HG02840 (cell line): ENCODE data around the gene CHPF2.

ENCODE experiments used
- ATAC-seq: cut with Tn5 transposase; IDR thresholded peaks from one replicate; pipeline ENCODE4 v1.9.1; 2021; ENCODE audit warnings: mild to moderate bottlenecking, moderate library complexity, moderate number of reproducible peaks; ENCODE audit not compliant: unreplicated experiment, low FRiP score

CHPF2 gene

DNA sequence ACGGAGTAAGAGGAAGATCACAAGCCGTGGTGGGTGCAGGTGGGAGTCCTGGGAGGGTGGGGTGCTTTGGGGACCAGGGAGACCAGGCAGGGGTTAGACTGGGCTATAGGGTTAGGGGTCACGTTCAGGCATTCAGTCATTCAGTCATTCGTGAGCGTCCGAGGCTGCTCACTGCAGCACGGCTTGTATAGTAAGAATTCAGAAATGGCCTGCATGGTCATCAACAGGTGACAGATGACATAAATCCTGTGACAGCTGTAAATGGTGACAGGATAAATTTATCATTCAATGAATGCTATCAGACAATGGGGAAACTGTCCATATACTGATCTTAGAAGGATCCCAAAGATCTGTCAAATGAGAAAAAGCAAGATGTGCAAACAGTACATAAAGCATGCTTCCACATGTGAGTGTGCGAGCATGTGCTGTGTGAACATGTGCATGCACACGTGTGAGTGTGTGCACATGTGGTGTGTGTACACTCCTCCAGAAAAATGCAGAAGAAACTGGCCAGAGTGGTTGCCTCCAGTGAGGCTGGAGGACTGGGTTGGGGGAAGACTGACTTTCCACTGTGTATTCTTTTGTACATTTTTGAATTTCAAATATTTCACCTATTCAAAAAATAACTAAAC is 48.2 kb downstream of the CHPF2 start:
- ATAC-seq, result no peak

DNA sequence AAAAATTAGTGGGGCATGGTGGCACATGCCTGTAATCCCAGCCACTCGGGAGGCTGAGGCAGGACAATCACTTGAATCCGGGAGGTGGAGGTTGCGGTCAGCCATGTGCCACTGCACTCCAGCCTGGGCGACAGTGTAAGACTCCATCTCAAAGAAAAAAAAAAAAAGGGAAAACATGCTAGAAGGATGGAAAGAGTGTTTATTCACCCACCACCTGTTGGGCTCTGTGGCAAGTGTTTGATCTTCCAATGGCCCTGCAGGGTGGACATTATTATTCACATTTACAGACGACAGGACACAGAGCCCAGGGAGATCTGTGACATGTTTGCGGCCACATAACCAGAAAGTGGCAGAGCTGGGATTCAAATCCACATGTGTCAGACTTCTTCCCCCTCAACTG is 49.4 kb downstream of the CHPF2 start:
- ATAC-seq, result no peak

DNA sequence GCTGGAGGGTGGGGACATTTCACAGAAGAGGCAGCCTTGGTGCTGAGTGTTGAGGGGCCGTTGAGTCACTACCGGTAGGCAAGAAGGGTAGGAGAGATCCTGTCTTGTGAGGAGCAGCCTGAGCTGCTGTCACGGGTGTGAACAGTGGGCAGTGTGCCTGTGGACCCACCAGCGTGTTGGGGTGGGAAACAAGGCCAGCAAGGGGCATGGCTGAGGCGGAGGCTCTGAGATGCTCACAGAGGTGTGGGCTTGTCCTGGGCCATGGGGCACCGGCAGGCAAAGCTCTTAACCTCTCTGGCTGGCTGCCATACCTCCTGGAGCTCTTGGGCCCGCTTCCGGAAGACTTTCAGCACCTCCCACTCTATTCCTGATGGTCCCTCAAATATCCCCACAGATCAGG is 49.8 kb downstream of the CHPF2 start:
- ATAC-seq, result no peak

DNA sequence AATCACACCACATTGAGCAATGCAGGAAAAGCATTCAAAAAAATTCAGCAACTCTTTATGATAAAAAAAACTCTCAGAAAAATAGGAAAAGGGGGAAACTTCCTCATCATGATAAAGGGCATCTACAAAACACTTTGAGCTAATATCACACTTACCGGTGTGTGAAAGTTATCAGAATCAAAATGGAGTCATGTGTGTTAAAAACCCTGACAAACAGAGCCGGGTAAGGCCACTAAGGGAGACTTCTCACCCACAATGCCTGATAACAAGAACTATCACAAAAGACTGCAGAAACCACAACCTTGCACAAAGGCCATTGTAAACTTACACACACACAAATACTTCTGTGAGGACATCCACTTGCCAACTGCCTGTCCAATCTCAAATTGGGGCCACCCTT is 51.0 kb downstream of the CHPF2 start:
- ATAC-seq, result no peak

GRCh38 chr7:151286148-151286547 is 53.9 kb downstream of the CHPF2 start:
- no peak for ATAC-seq
